GM21447 (cell line): Measurements from ENCODE around the gene SUGCT.

ENCODE experiments used
- ATAC-seq: cut with Tn5 transposase; IDR thresholded peaks from one replicate; pipeline ENCODE4 v1.9.1; 2021; ENCODE audit not compliant: unreplicated experiment

The SUGCT gene

DNA sequence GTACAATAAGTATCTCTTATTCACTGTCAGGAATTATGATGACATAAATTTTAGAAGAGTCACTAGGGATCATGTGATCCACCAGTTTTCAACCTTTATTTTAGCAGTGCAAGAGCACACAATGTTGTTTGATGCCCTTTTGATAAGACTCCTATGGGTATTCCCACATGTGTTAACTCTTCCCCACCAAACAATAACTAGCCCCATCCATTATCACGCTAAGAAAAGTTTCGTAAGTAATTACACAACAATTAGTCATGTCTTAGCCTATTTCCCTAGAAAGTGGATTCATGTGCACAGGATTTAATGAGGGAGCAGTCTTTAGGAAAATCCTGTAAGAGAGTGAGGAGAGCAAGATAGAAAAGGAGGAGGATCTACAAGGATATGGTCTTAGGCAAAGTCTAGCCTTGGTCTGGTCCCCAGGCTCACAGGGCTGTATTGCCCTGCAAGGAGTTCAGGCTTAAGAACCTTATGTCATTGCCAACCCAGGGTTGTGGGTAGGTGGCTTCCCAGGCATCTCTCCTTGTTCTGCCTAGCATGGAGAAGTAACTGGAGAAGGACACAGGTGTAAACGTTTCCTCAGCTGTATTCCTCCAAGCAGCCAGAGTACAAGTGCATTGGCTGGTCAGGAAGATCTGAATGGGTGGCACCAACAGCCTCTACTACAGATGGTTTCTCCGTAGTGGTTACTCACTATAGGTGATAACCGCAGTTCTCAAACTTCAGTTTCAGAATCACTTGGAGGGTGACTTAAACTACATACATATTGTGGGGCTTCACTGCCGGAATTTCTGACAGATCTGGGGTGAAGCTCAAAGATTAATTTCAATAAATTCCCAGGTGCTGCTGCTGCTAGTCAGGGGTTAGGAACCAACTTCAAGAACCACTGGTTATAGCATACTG, 574.5 kb downstream of the SUGCT start:
- ATAC-seq = no peak

DNA sequence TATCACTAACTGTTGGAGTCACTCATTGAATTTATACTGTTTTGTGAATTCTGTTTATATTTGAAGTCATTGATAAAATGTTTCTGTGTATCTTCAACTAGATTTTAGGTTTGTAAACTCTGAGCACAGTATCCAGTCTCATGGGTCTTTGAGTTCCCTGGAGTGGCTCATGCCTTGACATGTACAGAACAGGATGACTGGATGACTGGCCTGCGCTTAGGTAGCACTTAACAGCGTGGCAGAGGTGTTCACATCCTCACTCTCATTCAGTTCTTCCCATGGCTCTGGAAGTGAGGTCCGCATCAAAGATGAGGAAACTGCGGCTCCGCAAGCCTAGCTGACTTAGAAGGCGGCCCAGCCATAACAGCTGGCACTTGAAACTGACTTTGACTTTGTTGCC, 576.9 kb downstream of the SUGCT start:
- ATAC-seq = no peak

DNA sequence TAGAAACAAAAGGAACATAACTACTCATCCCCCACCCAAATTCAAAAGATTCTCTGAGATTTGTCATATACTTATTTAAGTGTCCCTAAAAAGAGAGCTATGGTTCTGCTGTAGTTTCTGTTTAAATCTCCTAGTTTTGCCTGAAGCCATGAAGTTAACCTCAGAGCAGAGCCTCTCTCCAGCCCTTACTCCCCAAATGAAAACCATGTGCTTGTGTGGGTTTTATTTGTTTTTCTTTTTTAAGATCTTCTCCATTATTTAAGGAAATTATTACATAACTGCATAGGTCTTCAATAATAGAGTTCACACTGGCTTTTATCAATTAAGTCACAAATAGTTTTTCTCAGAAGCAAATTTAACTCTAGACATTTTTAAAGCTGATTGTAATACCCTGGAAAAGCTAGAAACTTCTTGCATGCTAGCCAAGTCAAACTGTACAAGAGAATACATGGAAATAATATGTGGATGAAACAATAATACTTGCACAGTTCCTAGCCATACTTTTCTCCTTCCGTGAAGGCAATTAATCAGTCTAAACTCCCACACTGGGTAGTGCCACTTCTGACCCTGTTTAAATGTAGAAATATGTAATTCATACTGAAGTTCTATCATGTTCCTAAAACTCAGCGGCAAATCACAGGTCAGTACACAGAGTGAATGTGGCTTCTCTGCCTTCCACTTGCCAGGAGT, 579.7 kb downstream of the SUGCT start:
- ATAC-seq = no peak

DNA sequence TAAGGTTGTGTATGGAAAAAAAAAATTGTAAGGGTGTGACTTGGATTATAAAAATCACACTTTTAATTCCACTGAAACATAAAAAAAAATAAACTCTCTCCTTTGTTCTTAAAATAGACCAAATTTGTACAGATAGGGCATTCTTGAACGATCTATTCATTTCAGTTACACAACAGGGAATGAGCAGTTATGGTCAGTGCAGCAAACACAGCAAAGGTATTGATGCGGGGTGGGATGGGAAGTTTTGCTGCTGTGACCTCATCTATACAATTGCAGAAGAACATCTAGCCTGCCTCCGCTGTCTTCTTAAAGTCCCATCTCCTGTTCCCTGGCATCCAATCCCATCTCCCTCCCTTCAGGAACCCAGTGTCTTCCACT, 580.2 kb downstream of the SUGCT start:
- ATAC-seq = no peak

DNA sequence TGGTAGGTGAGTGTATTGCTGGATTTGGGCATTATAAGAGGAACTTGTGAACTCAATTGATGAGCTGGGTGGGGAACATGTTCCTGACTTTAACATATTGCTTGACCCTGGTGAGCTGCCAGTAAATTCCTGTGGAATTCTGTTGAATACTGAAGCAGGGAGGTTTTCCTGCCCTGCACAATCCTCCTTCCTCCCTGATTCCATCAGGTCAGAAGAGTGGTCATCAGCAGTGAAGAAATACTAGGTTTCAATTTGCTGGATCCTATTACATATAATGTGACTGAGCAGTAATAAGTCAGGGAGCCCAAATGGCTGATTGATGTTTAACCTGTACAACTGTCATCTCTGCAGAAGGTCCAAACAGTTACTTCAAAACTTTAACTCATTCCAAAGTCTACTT, 581.2 kb downstream of the SUGCT start:
- no peak for ATAC-seq

DNA sequence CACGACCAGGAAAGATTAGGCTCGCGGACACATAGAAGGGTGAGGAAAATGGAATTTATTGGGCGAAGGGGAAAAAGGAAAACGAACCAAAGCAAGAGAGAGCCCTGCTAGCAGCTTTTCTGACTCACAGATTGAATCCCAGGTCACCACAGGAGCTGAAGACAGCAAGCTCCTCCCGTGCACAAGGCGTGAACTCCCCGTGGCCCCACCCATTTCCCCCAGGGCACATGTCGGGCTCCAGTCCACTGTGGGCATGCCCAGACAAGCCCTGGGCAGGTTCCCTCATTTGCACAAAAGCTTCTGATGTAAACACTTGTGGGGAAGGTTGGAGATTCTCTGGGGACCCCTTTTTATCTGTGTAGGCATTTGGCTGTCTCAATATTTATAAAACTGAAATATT, 582.4 kb downstream of the SUGCT start:
- no peak for ATAC-seq

DNA sequence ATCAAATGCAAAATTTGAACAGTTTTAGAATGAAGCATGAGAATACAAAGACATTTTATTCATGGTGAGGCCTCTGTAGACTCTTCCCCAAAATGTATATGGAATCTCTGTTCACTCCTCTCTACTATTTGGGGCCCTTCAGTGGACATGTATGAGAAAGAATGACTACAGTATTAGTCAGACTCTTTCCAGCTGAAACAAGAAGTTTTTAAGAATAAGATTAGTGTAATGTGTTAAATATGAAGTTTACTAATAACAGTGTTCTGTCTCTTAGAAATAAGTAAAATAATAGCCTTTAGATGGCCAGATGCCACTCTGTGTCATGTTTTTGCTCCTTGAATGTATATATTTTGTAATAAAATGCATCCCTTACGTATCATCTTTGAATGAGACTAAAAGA, 585.6 kb downstream of the SUGCT start:
- ATAC-seq = no peak

DNA sequence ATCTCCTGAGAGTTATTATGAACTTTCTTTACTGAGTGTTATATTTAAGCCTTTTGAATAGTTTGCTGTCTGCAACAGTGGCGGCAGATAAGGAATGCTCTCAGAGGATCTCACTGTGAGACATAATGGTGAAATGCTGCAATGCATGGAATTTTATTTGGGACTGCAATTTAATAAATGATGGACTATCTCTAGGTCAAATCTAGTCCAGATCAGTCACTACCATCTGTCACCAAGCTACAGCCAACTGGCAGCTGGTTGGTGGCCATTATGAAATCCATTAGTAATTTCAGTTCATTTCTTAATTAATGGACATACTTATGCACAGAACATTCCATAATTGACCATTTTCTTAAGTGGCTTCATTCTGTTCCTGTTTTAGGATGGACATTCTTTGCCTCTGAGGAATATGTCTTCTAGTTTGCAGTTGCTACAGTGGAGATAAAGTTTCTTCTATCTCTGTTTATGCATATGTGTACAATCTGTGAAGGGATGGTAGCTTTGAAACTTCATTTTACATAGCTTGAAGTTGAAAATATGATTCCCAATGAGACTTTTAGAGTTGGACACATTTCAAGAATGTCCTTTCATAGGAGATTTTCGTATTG, 586.6 kb downstream of the SUGCT start:
- no peak for ATAC-seq

DNA sequence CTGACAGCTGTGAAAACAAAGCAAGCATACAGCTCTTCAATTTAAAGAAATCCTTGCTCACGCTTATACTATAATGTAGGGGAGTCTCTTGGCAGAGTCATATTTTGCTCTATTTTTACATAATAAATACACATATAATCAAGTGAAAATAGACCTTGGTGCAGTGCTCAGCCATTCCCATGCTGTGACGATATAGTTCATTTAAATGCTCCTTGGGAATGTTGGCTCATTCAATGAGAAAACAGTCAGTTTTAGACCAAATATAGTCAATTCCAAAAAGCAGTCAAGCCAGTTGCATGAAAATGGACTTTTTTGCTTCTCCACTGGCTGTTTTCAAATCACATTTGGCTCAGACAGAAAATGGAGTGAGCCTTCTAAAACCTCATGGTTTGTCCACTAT, 587.4 kb downstream of the SUGCT start:
- no peak for ATAC-seq

DNA sequence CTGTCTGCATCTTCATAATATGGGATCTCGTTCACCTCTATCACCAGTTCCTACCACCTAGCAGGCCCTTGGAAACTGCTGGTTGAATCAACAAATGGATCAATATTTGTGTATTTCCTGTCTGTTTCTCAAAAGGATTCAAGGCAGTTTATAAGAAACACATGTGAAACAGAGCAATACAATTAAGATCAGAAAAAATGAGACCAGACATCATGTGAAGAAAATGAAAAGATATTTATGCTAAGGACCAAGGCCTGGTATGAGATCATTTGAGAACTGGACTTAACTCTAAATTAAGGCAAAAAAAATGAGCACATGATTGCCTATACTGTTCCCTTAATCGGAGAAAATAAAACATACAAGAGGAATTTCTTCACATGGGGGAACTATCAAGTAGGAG, 589.0 kb downstream of the SUGCT start:
- ATAC-seq = no peak

DNA sequence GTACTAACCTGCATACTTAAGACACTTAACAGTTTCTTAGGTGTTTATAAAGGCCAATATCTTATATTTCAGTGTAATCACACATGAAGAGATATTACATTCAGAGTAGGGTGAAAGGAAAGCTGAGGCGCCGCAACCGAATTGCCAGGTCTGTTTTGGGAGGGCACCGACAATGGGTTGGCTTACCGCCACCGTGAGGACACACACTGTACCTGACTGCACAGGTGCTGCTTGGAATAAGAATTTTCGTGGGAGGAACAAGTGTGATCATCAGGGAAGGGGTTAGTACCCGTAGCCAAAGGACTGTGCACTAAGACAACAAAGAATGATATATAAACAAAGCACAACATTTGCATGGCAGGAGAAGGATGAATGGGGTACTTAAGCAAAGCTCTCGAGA, 591.8 kb downstream of the SUGCT start:
- ATAC-seq = no peak

DNA sequence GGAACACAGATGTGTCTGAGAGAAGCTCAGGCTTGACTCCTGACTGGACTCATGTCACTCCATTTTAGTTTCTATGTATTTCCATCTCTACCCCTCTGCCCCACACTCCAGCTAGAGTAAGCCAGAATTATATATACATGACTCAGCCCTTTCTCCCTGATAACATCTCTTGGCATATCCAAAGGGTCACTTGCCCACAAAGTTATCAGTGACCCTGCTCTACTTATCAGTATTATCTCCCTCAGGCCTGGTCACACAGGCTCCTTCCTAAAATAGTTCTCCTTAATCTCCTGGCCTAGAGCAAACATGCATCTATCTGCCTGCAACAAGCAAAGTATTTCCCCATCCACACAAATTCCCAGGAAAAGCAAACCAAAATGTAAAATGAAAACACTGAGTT, 598.3 kb downstream of the SUGCT start:
- no peak for ATAC-seq

DNA sequence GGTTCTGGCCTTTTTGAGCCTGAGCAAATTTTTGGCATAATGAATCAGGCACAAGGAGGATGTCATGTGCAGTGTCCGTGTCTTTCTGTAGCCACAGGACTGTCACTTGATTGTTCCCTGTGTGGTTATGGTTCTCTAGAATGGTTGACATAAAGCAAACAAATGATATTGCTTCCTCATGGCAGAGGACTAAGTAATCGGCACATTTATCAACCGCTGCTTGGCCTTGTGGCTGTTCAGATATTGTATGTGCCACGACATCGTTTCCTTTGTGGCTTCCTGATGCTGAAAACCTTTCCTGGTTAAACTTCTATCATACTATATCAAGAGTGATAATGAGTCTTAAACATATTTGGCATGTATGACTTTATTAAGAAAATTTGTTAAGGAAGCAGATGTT, 598.8 kb downstream of the SUGCT start:
- ATAC-seq = no peak

DNA sequence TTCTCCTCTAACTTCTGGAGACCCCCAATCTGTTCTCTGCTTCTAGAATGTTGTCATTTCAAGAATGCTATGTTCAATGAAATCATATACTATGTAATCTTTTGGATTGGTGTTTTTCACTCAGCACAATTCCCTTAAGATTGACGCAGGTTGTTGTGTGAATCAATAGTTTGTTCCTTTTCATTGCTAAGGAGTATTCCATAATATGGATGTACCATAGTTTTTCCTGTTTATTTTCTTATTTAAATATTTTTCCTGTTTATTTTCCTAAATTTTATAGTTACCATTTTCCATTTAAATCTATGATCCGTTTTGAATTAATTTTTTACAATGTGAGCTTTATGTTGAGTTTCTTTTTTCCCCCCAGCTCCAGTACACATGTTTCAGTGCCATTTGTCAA, 604.5 kb downstream of the SUGCT start:
- ATAC-seq = no peak

DNA sequence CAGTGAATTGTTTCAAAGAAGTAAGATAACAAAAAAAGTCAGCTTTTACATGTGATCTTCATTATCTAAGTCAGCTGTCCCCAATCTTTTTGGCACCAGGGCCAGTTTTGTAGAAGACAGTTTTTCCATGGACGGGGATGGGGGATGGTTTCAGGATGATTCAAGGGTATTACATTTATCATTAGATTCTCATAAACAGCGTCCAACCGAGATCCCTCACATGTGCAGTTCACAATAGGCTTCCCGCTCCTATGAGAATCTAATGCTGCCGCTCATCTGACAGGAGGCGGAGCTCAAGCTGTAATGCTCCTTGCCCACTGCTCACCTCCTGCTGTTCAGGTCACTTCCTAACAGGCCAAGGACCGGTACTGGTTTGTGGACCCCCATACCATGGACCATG, 607.5 kb downstream of the SUGCT start:
- no peak for ATAC-seq

DNA sequence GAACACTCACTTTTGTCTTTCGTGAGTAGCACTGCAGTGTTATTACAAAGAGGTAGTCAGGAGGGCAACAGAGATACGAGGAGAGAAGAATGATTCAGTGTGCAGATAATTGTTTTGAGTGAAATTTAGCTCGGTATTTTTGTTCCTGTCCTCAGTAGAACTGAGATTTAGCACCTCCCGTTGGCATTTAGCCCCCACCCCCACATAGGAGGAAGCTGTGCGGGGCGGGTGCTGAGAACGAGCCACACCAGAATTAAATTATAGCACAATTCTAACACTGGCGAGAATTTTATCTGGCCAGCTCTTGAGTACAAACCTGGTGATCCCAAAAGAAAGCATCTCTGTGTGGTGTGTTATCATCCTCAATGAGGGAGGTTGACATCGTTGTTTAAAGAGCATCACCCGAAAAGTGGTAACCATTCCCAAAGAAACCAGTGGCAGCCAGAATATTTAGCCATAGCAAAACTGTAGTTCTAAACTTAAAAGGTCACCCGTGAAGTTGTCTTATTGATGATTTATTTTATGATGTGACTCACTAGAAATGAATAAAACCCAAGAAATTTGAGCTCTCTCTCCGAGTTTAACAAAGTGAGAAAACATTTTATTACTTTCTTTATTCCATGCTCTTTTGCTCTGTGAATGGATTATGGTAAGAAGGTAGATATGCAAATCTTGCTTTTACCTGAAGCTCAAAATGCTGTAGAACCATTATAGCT, 612.2 kb downstream of the SUGCT start:
- ATAC-seq = no peak

DNA sequence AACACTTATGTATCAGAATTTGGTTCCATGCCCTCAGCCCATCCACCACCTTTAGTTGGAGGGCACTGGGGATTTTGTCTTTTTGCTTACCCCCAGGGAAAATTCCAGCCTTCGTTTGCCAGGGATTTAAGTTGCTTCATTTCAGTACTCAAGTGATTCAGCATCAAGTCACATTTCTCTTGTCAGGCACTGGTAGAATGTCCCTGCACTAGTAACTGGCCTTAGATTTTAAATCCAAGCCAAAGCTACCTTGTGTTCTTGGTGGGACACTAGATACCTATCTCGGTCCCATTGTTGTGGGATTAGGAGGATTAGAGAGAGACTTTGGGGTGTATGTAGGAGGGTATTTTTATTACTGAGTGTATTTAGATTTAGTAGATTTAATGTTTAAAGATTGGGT, 613.1 kb downstream of the SUGCT start:
- no peak for ATAC-seq

DNA sequence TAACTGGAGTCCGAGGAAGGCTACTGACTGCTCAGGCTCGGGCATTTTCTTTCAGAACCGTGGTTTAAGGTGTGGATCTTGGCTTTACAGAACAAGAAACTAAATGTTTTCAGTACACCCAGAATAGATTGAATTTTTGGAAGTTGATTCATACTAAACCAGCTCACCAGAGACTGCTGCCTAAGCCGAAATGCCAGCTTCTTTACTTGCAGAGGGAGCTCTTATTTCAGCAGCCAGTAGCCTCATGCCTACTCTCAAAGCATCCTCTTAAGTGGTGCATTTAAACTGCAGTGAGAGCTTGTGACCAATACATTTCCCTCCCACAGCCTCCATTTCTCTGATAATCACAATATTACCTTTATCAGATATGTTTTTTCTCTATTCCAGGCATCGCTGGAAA, 615.1 kb downstream of the SUGCT start:
- ATAC-seq = no peak

DNA sequence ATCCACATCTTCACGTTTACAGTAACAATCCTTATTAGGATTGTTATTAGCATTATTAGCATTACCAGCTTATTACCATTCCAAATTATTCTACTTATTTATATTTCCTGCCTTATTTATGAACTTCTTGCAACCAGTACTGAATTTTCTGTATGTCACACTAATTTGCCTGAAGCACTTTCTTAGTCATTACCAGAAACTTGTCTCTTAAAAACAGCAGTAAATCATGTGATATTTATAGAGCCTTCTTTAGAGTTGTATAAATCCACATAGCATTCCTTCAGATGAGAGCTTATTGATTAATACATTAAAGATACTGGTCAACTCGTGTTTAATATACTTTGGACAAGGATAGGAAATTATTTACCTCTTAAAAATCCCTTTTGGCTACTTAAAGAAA, 618.6 kb downstream of the SUGCT start:
- no peak for ATAC-seq

DNA sequence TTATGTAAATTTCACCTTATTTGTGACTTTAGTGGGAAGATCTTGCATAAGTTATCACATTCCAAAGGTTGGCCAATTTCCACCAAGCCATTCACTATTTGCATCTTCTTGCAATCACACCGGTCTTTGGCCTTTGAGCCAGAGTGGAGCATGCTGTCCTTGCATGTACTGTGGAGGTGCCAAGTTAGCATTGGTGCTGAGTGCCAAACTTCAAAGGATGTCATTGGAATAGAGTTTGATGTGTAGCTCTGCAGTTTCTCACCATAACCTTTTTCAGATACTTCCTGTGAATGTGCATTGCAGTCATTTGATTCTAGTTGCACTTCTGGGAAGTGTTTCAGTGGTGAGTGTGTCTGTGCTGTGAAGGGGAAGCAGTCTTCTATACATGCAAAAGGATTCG, 620.6 kb downstream of the SUGCT start:
- ATAC-seq = no peak

DNA sequence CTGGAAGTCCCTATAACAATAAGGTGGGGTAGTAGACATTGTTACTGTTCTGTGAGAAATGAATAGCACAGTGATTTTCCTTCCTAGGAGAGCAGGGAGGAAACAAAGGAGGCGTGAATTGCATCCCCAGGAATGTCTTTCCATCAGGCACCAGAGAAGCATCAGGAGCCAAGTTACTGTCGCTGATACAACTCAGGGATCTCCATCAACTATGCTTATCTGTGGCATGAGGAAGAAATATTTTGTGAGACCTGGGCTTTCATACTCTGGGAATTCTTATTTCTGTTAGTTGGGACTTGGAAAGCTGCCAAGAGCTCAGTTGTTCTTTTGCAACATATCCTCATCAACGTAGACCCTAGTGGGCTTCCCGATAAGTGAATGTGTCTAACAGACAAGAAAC, 622.3 kb downstream of the SUGCT start:
- ATAC-seq = no peak

DNA sequence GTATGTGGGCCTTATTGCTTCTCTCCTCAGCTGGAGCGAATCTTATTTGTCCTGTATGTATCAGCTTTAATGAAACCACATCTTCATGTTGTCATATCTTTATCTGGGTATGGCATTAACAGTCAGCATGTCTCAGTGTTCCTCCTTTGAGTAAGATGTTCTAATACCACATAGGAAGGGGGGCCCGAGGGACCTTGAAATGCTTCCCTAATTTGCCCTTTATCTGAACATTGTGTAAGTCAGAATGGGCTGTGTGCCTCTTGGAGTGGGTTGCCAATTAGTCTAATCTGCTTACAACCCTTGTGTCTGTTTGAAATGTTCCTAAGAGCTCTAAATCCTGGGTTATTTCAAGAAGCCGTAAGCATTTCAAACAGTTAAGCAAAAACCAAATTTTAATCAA, 623.8 kb downstream of the SUGCT start:
- ATAC-seq = no peak
